HFF-Myc (cell line): ENCODE data around the gene SLIT3.

Experiments
- DNase-seq: peaks from one replicate; pipeline ENCODE4 v3.0.0-alpha.2; 2011; ENCODE audit warnings: low read depth; ENCODE audit errors: extremely low read depth
- H3K4me3 ChIP-seq: replicated peaks from 2 replicates; pipeline ENCODE4 v1.5.1; 2011; ENCODE audit warnings: low read depth, mild to moderate bottlenecking, control low read depth, low read length
- CTCF ChIP-seq: IDR thresholded peaks from 2 replicates; pipeline ENCODE4 v1.5.1; 2012; ENCODE audit warnings: mild to moderate bottlenecking, low read depth, low read length, control low read depth; ENCODE audit errors: missing control alignments

SLIT3 gene

GRCh38 chr5:169024421-169024820, 276.5 kb downstream of the SLIT3 start:
- TF ChIP-seq CTCF, result no peak
- DNase-seq, result no peak
- H3K4me3 ChIP-seq, result no peak overlapping the region

- no peak for TF ChIP-seq CTCF
- no peak overlapping the region for H3K4me3 ChIP-seq
- DNase-seq, result no peak
Observed at GRCh38 chr5:169022718-169023117, 278.2 kb downstream of the SLIT3 start.

GRCh38 chr5:169020102-169020501, 280.8 kb downstream of the SLIT3 start:
- DNase-seq, result no peak
- TF ChIP-seq CTCF, result no peak
- H3K4me3 ChIP-seq, result no peak overlapping the region

GRCh38 chr5:169018925-169019324, 282.0 kb downstream of the SLIT3 start:
- no peak overlapping the region for H3K4me3 ChIP-seq
- TF ChIP-seq CTCF, result no peak
- no peak for DNase-seq

GRCh38 chr5:169015991-169016390, 284.9 kb downstream of the SLIT3 start:
- no peak for DNase-seq
- no peak overlapping the region for H3K4me3 ChIP-seq

GRCh38 chr5:169013846-169014245, 287.1 kb downstream of the SLIT3 start:
- DNase-seq, result no peak
- H3K4me3 ChIP-seq, result no peak overlapping the region
- TF ChIP-seq CTCF, result no peak

More at GRCh38 chr5:169015991-169016390, 284.9 kb downstream of the SLIT3 start:
- TF ChIP-seq CTCF, result no peak

- H3K4me3 ChIP-seq, result no peak overlapping the region
- DNase-seq, result no peak
- no peak for TF ChIP-seq CTCF
Observed at GRCh38 chr5:169013208-169013728, 287.7 kb downstream of the SLIT3 start.
